A673 (cell line): ENCODE data around the gene RASA3.

ENCODE experiments used
- CTCF ChIP-seq: fragments of 300-800, 200-600 bp; sonication (generic); conservative IDR thresholded peaks from 2 replicates; pipeline ENCODE4 v1.5.1; 2017; ENCODE audit warnings: low read depth, mild to moderate bottlenecking, antibody characterized with exemption, low read length, moderate library complexity, mixed read lengths
- EZH2 ChIP-seq: fragments of 200-600 bp; sonication (generic); IDR thresholded peaks from 2 replicates; pipeline ENCODE4 v1.6.1; 2017; ENCODE audit warnings: borderline replicate concordance, low read depth, mild to moderate bottlenecking, mixed read lengths, antibody characterized with exemption, low read length; ENCODE audit not compliant: poor library complexity, severe bottlenecking

- no peak for TF ChIP-seq EZH2
- no peak for TF ChIP-seq CTCF
Observed at GRCh38 chr13:114037674-114038073, 94.7 kb downstream of the RASA3 start.
